GM12878 (cell line): Measurements from ENCODE around the gene TMEM196. TPM values are rescaled to one million over a fixed set of nuclear protein-coding genes. Genes with fewer than 3 reads are reported as not detected.
A peak's percentile ranks its signal among the peaks of the same experiment; 100 is the strongest.

Experiments
- ATAC-seq: fragments of 200-7000 bp; cut with Tn5 transposase; 3 replicates; pipeline ENCODE4 v1.9.1; 2020; ENCODE audit warnings: mild to moderate bottlenecking, moderate library complexity
- BruUV-seq: library from RNA; stranded (reverse); fragments of 400-500 nt; replicated peaks from 2 replicates; lab custom pipeline; 2021; lab: Mats Ljungman, UMichigan
- CTCF ChIA-PET: fragments of 300-600 bp; sonication (Branson Sonifier 250); formaldehyde crosslinking; extraction: SDS; loops from one replicate; lab custom pipeline; 2021; ENCODE audit warnings: inconsistent platforms; lab: Yijun Ruan, JAX
- POLR2A ChIA-PET: fragments of 350-600 bp; formaldehyde crosslinking; extraction: SDS; loops from one replicate; lab custom pipeline; 2021; ENCODE audit warnings: inconsistent platforms; lab: Charles Lee
- RAD21 ChIA-PET: fragments of 300-600 bp; sonication (Branson Sonifier 250); formaldehyde crosslinking; loops from one replicate; lab custom pipeline; 2023; ENCODE audit warnings: antibody characterized with exemption; ENCODE audit not compliant: unreplicated experiment; lab: Charles Lee
- SMC1A ChIA-PET: fragments of 300-600 bp; sonication (Branson Sonifier 250); formaldehyde crosslinking; loops from one replicate; lab custom pipeline; 2023; ENCODE audit not compliant: unreplicated experiment, uncharacterized antibody; lab: Charles Lee
- DNase-seq: peaks from one replicate; pipeline ENCODE4 v3.0.0-alpha.2; 2011; ENCODE audit warnings: low read depth, low spot score
- FAIRE-seq: peaks from 3 replicates; lab custom pipeline; 2011; peaks lifted over from hg19 to GRCh38; lab: Jason Lieb, UNC
- H2AFZ ChIP-seq: 2 replicates; pipeline ENCODE4 v1.6.0; 2011; ENCODE audit warnings: low read depth, low read length, control low read depth; ENCODE audit not compliant: control insufficient read depth
- H3K27ac ChIP-seq: 2 replicates; pipeline ENCODE4 v1.5.1; 2011; ENCODE audit warnings: control low read depth; ENCODE audit not compliant: control insufficient read depth, insufficient read depth
- H3K27me3 ChIP-seq, 2 experiments: replicated peaks in 1 of 2; 2 replicates each; pipeline versions ENCODE4 v1.6.0 to v1.6.1; 2011; ENCODE audit warnings: low read length in 1 of 2; ENCODE audit not compliant: control insufficient read depth in 2 of 2, insufficient read depth in 2 of 2
- H3K36me3 ChIP-seq, 2 experiments: 2 replicates each; pipeline ENCODE4 v1.5.1; 2011; ENCODE audit warnings: low read length in 1 of 2; ENCODE audit not compliant: control insufficient read depth in 2 of 2, insufficient read depth in 2 of 2
- H3K4me1 ChIP-seq: 2 replicates; pipeline ENCODE4 v1.6.1; 2011; ENCODE audit warnings: mild to moderate bottlenecking, low read length, moderate library complexity, mixed read lengths; ENCODE audit not compliant: control insufficient read depth, insufficient read depth
- H3K4me2 ChIP-seq: 2 replicates; pipeline ENCODE4 v1.6.0; 2011; ENCODE audit warnings: control low read depth; ENCODE audit not compliant: control insufficient read depth, insufficient read depth
- H3K4me3 ChIP-seq: fragments of 200-600 bp; sonication (generic); 2 replicates; pipeline ENCODE4 v1.5.1; 2016
- H3K79me2 ChIP-seq: 2 replicates; pipeline ENCODE4 v1.6.0; 2011; ENCODE audit warnings: low read length; ENCODE audit not compliant: control insufficient read depth, insufficient read depth
- H3K9ac ChIP-seq: 2 replicates; pipeline ENCODE4 v1.8.0; 2011; ENCODE audit warnings: low read length, control low read depth, mixed read lengths; ENCODE audit not compliant: control insufficient read depth, insufficient read depth
- H3K9me3 ChIP-seq: replicated peaks from 3 replicates; pipeline ENCODE4 v1.5.1; 2011; ENCODE audit warnings: mild to moderate bottlenecking, low read length; ENCODE audit not compliant: control insufficient read depth, insufficient read depth
- H4K20me1 ChIP-seq: 2 replicates; pipeline ENCODE4 v1.6.0; 2011; ENCODE audit not compliant: control insufficient read depth, insufficient read depth
- EGR1 ChIP-seq, 2 experiments: IDR thresholded peaks; 1 replicate in 1 of 2; 2 replicates in 1 of 2; pipeline ENCODE4 v1.6.1; 2011 to 2012; ENCODE audit warnings: low read depth in 2 of 2, low read length in 2 of 2, borderline replicate concordance in 1 of 2, mild to moderate bottlenecking in 1 of 2, moderate library complexity in 1 of 2
- GABPA ChIP-seq: IDR thresholded peaks from 2 replicates; pipeline ENCODE4 v1.6.1; 2014; ENCODE audit warnings: antibody characterized with exemption, low read depth, mild to moderate bottlenecking, inconsistent platforms
- HCFC1 ChIP-seq: fragments of 150-350 bp; IDR thresholded peaks from 2 replicates; pipeline ENCODE4 v1.6.1; 2014; ENCODE audit warnings: low read length
- IKZF1 ChIP-seq: fragments of 450-650 bp; conservative IDR thresholded peaks from 2 replicates; pipeline ENCODE4 v1.6.1; 2017; ENCODE audit warnings: antibody characterized with exemption, mild to moderate bottlenecking
- IKZF2 ChIP-seq, 2 experiments: fragments of 450-650 bp; IDR thresholded peaks; 2 replicates each; pipeline ENCODE4 v1.6.1; 2017; ENCODE audit warnings: mild to moderate bottlenecking in 2 of 2, moderate library complexity in 2 of 2
- IRF4 ChIP-seq: IDR thresholded peaks from 2 replicates; pipeline ENCODE4 v1.6.1; 2011; ENCODE audit warnings: low read depth, low read length
- MEF2B ChIP-seq: fragments of 450-650 bp; IDR thresholded peaks from 2 replicates; pipeline ENCODE4 v1.6.1; 2018; ENCODE audit warnings: mild to moderate bottlenecking, moderate library complexity; ENCODE audit not compliant: partially characterized antibody, poor library complexity, severe bottlenecking
- MYB ChIP-seq: fragments of 150-350 bp; IDR thresholded peaks from 2 replicates; pipeline ENCODE4 v1.6.1; 2014; ENCODE audit warnings: mild to moderate bottlenecking, low read depth, low read length, borderline replicate concordance
- NRF1 ChIP-seq: conservative IDR thresholded peaks from 2 replicates; pipeline ENCODE4 v1.6.1; 2011; ENCODE audit warnings: mild to moderate bottlenecking, low read depth, low read length, improper control_type of control experiment
- RAD21 ChIP-seq: IDR thresholded peaks from 2 replicates; pipeline ENCODE4 v1.6.1; 2011; ENCODE audit warnings: mild to moderate bottlenecking, low read depth, low read length, moderate library complexity; ENCODE audit not compliant: insufficient read depth
- RFX5 ChIP-seq: IDR thresholded peaks from 2 replicates; pipeline ENCODE4 v1.6.1; 2011; ENCODE audit warnings: low read depth, low read length, improper control_type of control experiment
- SMC3 ChIP-seq: IDR thresholded peaks from 2 replicates; pipeline ENCODE4 v1.6.1; 2011; ENCODE audit warnings: low read length, improper control_type of control experiment, borderline replicate concordance
- SRF ChIP-seq, 2 experiments: IDR thresholded peaks; 2 replicates each; pipeline ENCODE4 v1.6.1; 2011; ENCODE audit warnings: low read depth in 2 of 2, low read length in 2 of 2, mild to moderate bottlenecking in 1 of 2, moderate library complexity in 1 of 2
- STAT1 ChIP-seq: fragments of 450-650 bp; conservative IDR thresholded peaks from 2 replicates; pipeline ENCODE4 v1.6.1; 2014; ENCODE audit warnings: antibody characterized with exemption, mild to moderate bottlenecking
- TARDBP ChIP-seq: IDR thresholded peaks from 2 replicates; pipeline ENCODE4 v1.6.1; 2016; ENCODE audit warnings: borderline replicate concordance
- TCF7 ChIP-seq: IDR thresholded peaks from 2 replicates; pipeline ENCODE4 v1.6.1; 2014; ENCODE audit warnings: antibody characterized with exemption, borderline replicate concordance
- ZNF207 ChIP-seq: fragments of 450-650 bp; IDR thresholded peaks from 2 replicates; pipeline ENCODE4 v1.6.1; 2014; ENCODE audit warnings: antibody characterized with exemption, mild to moderate bottlenecking, borderline replicate concordance
- ZNF24 ChIP-seq: fragments of 450-650 bp; IDR thresholded peaks from 2 replicates; pipeline ENCODE4 v1.6.1; 2017; ENCODE audit warnings: antibody characterized with exemption, mild to moderate bottlenecking
- ZNF274 ChIP-seq: IDR thresholded peaks from one replicate; pipeline ENCODE4 v1.8.0; 2011; ENCODE audit not compliant: insufficient read length, insufficient read depth
- ZNF384 ChIP-seq: IDR thresholded peaks from 2 replicates; pipeline ENCODE4 v1.6.1; 2012; ENCODE audit warnings: low read depth, mild to moderate bottlenecking, low read length, improper control_type of control experiment, borderline replicate concordance
- ZZZ3 ChIP-seq: IDR thresholded peaks from 2 replicates; pipeline ENCODE4 v1.6.1; 2011; ENCODE audit warnings: low read depth; ENCODE audit not compliant: control insufficient read depth, insufficient read length
- WGBS: methylation state at CpG from one replicate; pipeline ENCODE4 v1.1.6; 2016; ENCODE audit warnings: low lambda C conversion rate; ENCODE audit not compliant: insufficient replicate concordance, insufficient coverage; ENCODE audit errors: missing lambda C conversion rate; 5-methylcytosine and 5-hydroxymethylcytosine counted together
- in situ Hi-C: fragments of 300-500 bp; cut with MboI; formaldehyde crosslinking; loops from 9 replicates; pipeline ENCODE4 v1.14.3; 2018; ENCODE audit warnings: mixed read lengths
- intact Hi-C: fragments of 100-400 bp; cut with micrococcal nuclease; formaldehyde crosslinking; loops from one replicate; pipeline ENCODE4 v1.14.2; 2022; ENCODE audit not compliant: unreplicated experiment
- polyA plus RNA-seq, 11 experiments: library from polyadenylated mRNA; depleted of rRNA in 4 of 11; unstranded in 6 of 11; stranded (reverse) in 5 of 11; fragments of >200 nt; fragmentation: Nextera tagmentation in 4 of 11; fragmentation: Illumina TruSeq in 1 of 11; extraction: Ambion mirVana in 4 of 11; extraction: Trizol in 1 of 11; gene quantifications; 1 replicate in 1 of 11; 2 replicates in 10 of 11; pipeline versions ENCODE4 v1.2.1 to v1.2.3, GENCODE V29; 2011 to 2016; ENCODE audit warnings: inconsistent platforms in 2 of 11, missing spikeins in 2 of 11, low read depth in 1 of 11
- total RNA-seq, 4 experiments: library from RNA; depleted of rRNA in 3 of 4; stranded (reverse); fragments of >200 nt in 3 of 4; fragmentation: Illumina TruSeq in 1 of 4; extraction: Trizol in 1 of 4; gene quantifications; 2 replicates each; pipeline versions ENCODE4 v1.2.1 to v1.2.3, GENCODE V29; 2013 to 2021
- TF ChIP-seq, protein P1 (sequence below), 3 experiments: IDR thresholded peaks in 2 of 3; conservative IDR thresholded peaks in 1 of 3; 2 replicates each; pipeline ENCODE4 v1.5.1; 2011; ENCODE audit warnings: low read depth in 3 of 3, low read length in 3 of 3, mild to moderate bottlenecking in 3 of 3, control low read depth in 2 of 3, moderate library complexity in 2 of 3, inconsistent platforms in 1 of 3, mixed read lengths in 1 of 3; ENCODE audit not compliant: control insufficient read depth in 2 of 3, insufficient read depth in 1 of 3; ENCODE audit errors: extremely low read depth in 1 of 3
- TF ChIP-seq, protein P2 (sequence below): IDR thresholded peaks from 2 replicates; pipeline ENCODE4 v1.6.1; 2012; ENCODE audit warnings: low read depth, low read length, improper control_type of control experiment

The TMEM196 gene
- total and polyA plus RNA-seq, 10 of the 15 experiments (the other 5 are each of a cell fraction or from before 2014, with no cell fraction given), result 0.04 TPM; not detected in 9

DNA sequence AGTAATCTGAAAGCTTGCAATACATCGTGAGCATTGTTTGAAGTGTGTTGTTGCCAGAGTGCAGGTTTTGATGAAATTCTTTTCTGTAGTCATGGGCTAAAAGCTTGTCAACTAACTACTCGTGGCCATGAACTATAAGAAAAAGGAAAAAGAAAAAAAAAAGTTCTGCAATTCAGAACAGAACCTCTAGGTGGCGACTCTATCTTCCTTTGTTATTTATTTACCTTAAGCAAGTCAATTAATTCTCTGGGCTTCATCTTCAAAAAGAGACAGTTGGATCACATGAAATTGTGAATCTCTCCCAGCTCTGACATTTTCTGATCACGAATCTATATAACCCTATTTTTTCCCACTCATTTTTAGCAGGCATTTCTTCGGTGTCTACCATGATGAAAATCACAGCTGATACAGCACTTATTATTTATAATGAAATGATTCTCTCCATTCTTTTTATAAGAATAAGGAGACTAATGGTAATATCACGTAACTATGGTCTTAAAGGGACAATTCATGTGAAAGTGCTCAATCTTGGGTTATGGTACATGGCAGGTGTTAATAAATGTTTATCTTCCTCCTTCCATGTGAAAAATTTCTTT, 18.8 kb downstream of the TMEM196 start:
- no peak for FAIRE-seq
- WGBS, result 5% methylated on average over 6 of the region's 6 CpGs
- intact Hi-C loops, result loop anchor here (5.0 kb wide), 2 partner anchors 378 to 558 kb away; no protein-coding TSS in a partner anchor
- TF ChIP-seq ZNF274 (no peak), MYB (no peak), IKZF2 (IDR thresholded peaks at IDR 0.05) (no peak), SRF (IDR thresholded peaks at IDR 0.05; ENCODE audit: low read depth in 2 of 2, low read length in 2 of 2) (no peak), EGR1 (IDR thresholded peaks at IDR 0.05; ENCODE audit: borderline replicate concordance in 1 of 2, low read depth in 2 of 2, low read length in 2 of 2) (no peak), HCFC1 (no peak), GABPA (no peak), ZNF207 (no peak), MEF2B (no peak), NRF1 (no peak), RAD21 (peak; percentile 63), ZZZ3 (no peak), ZNF384 (peak; percentile 77; the same call in 1 of the 2 replicates), STAT1 (no peak), IKZF1 (no peak), TCF7 (no peak), ZNF24 (no peak), RFX5 (no peak), IRF4 (no peak), TARDBP (no peak), SMC3 (peak; percentile 72)
- TF ChIP-seq, protein P1, sequence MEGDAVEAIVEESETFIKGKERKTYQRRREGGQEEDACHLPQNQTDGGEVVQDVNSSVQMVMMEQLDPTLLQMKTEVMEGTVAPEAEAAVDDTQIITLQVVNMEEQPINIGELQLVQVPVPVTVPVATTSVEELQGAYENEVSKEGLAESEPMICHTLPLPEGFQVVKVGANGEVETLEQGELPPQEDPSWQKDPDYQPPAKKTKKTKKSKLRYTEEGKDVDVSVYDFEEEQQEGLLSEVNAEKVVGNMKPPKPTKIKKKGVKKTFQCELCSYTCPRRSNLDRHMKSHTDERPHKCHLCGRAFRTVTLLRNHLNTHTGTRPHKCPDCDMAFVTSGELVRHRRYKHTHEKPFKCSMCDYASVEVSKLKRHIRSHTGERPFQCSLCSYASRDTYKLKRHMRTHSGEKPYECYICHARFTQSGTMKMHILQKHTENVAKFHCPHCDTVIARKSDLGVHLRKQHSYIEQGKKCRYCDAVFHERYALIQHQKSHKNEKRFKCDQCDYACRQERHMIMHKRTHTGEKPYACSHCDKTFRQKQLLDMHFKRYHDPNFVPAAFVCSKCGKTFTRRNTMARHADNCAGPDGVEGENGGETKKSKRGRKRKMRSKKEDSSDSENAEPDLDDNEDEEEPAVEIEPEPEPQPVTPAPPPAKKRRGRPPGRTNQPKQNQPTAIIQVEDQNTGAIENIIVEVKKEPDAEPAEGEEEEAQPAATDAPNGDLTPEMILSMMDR (IDR thresholded peaks at IDR 0.05 in 2 of 3, conservative IDR thresholded peaks at IDR 0.05 in 1 of 3; ENCODE audit: control insufficient read depth in 2 of 3, extremely low read depth in 1 of 3, insufficient read depth in 1 of 3, low read depth in 3 of 3, low read length in 3 of 3), result peak; percentile 58 to 68 (median 64)
- TF ChIP-seq, protein P2, sequence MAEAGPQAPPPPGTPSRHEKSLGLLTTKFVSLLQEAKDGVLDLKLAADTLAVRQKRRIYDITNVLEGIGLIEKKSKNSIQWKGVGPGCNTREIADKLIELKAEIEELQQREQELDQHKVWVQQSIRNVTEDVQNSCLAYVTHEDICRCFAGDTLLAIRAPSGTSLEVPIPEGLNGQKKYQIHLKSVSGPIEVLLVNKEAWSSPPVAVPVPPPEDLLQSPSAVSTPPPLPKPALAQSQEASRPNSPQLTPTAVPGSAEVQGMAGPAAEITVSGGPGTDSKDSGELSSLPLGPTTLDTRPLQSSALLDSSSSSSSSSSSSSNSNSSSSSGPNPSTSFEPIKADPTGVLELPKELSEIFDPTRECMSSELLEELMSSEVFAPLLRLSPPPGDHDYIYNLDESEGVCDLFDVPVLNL, result no peak

More for the DNA sequence above, 18.8 kb downstream of the TMEM196 start:
- Histone ChIP-seq H3K36me3 (no peaks in the 10 kb centered on the region), H3K9ac (no peak overlapping the region), H3K9me3 (no peaks in the 10 kb centered on the region), H3K79me2 (no peaks in the 10 kb centered on the region), H3K4me3 (no peak overlapping the region), H2AFZ (no peak overlapping the region), H3K4me1 (no peaks in the 10 kb centered on the region), H3K4me2 (no peak overlapping the region), H4K20me1 (no peaks in the 10 kb centered on the region), H3K27ac (no peak overlapping the region), H3K27me3 (no peaks in the 10 kb centered on the region)
- BruUV-seq, result no TSS peak
- ChIA-PET SMC1A (interaction anchor here (0.5 to 1.9 kb wide), 12 partner anchors 8 to 844 kb away, joined by 3 to 19 read pairs (median 4); no protein-coding TSS in a partner anchor), POLR2A (no interaction called here), RAD21 (interaction anchor here (0.6 to 2.1 kb wide), 10 partner anchors 41 to 1820 kb away, joined by 3 to 12 read pairs (median 4); no protein-coding TSS in a partner anchor), CTCF (interaction anchor here (0.7 to 2.1 kb wide), 30 partner anchors 9 to 845 kb away, joined by 3 to 28 read pairs (median 4); partner anchors contain the start of genes ITGB8 and POLR1F)
- in situ Hi-C loops, result loop anchor here (10.0 kb wide), 2 partner anchors 400 to 560 kb away; no protein-coding TSS in a partner anchor
- peak; percentile 15 for DNase-seq
- ATAC-seq, result peak; percentile 63
